ENCODE results near the gene ZSCAN22. TPM values are rescaled to one million over a fixed set of nuclear protein-coding genes. Genes with fewer than 3 reads are reported as not detected.

The ZSCAN22 gene
- total RNA-seq, 1 experiment from 2014 or later, result not detected

DNA sequence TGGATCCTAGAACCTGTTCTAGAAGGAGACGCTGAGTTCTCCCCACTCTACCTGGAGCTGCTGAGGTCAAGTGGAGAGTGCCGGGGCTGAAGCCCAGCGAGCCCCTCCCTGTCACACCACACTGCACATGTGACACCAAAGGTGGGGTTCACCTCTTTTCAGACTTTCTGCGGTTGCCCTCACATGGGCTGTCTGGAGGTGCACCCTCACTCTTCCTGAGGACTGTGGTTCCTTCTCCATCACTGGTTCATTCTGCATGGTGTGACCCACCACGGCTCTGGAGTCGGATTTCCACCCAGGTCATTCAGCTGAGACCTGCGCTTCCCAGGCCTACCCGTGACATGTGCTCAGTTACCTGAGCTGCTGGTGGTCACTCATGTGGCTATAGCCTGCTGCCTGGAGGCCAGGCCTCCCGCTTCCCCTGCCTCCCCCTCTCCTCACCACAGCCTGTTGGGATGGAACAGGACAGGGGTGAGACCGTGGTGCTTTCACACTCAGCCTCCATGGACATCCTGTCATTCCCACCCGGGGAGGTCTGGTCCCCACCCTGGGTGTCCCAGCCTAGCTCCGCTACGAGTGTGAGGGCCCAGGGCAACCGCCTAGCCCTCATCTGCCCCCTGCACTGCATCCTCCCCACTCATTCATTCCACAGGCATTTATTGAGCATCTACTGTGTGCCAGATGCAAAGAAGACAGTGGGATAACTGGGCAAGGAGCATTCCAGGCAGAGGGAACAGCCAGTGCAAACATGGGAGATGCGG lies 27.1 kb downstream of the ZSCAN22 start:
- Histone ChIP-seq H3F3A (ENCODE audit: insufficient read depth, low read depth) (no peaks in the 10 kb centered on the region), H3K4me2 (no peak overlapping the region), H3K27ac (no peak overlapping the region), H4K20me1 (ENCODE audit: insufficient read depth) (no peaks in the 10 kb centered on the region), H3K36me3 (ENCODE audit: low read depth) (no peaks in the 10 kb centered on the region), H3K79me2 (ENCODE audit: low read depth) (no peaks in the 10 kb centered on the region), H2AFZ (no peak overlapping the region), H3K4me3 (no peak overlapping the region), H3K9me3 (ENCODE audit: insufficient read depth, low read depth) (no peaks in the 10 kb centered on the region), H3K9me2 (ENCODE audit: insufficient read depth) (no peaks in the 10 kb centered on the region), H3K27me3 (ENCODE audit: insufficient read depth, low read depth) (no peaks in the 10 kb centered on the region), H3K4me1 (replicated peaks; ENCODE audit: insufficient read depth) (no peaks in the 10 kb centered on the region)
- intact Hi-C loops (cut with micrococcal nuclease; ENCODE audit: unreplicated experiment), result no loop called here
- no peak for DNase-seq
- TF ChIP-seq CTCF (conservative IDR thresholded peaks at IDR 0.05) (no peak), EZH2 (IDR thresholded peaks at IDR 0.05; ENCODE audit: low read depth) (no peak)
- POLR2A ChIA-PET (ENCODE audit: unreplicated experiment), result no interaction called here
- BruUV-seq (replicated peaks), result no TSS peak
- CTCF ChIA-PET, result no interaction called here

GRCh38 chr19:58354478-58355030 lies 27.8 kb downstream of the ZSCAN22 start:
- H3K36me3 ChIP-seq (ENCODE audit: low read depth), result no peaks in the 10 kb centered on the region
- no peak overlapping the region for H2AFZ ChIP-seq
- POLR2A ChIA-PET (ENCODE audit: unreplicated experiment), result no interaction called here
- BruUV-seq (replicated peaks), result no TSS peak
- H3K27me3 ChIP-seq (ENCODE audit: insufficient read depth, low read depth), result no peaks in the 10 kb centered on the region
- DNase-seq, result no peak
- no peaks in the 10 kb centered on the region for H3K79me2 ChIP-seq (ENCODE audit: low read depth)
- H3K4me1 ChIP-seq (replicated peaks; ENCODE audit: insufficient read depth), result no peaks in the 10 kb centered on the region
- H3K27ac ChIP-seq, result no peak overlapping the region
- H3K9me2 ChIP-seq (ENCODE audit: insufficient read depth), result no peaks in the 10 kb centered on the region
- no peak overlapping the region for H3K4me2 ChIP-seq
- CTCF ChIA-PET, result no interaction called here
- intact Hi-C loops (cut with micrococcal nuclease; ENCODE audit: unreplicated experiment), result no loop called here
- H3K9me3 ChIP-seq (ENCODE audit: insufficient read depth, low read depth), result no peaks in the 10 kb centered on the region
- no peaks in the 10 kb centered on the region for H3F3A ChIP-seq (ENCODE audit: insufficient read depth, low read depth)
- TF ChIP-seq EZH2 (IDR thresholded peaks at IDR 0.05; ENCODE audit: low read depth) (no peak), CTCF (conservative IDR thresholded peaks at IDR 0.05) (no peak)
- no peaks in the 10 kb centered on the region for H4K20me1 ChIP-seq (ENCODE audit: insufficient read depth)
- H3K4me3 ChIP-seq, result no peak overlapping the region

DNA sequence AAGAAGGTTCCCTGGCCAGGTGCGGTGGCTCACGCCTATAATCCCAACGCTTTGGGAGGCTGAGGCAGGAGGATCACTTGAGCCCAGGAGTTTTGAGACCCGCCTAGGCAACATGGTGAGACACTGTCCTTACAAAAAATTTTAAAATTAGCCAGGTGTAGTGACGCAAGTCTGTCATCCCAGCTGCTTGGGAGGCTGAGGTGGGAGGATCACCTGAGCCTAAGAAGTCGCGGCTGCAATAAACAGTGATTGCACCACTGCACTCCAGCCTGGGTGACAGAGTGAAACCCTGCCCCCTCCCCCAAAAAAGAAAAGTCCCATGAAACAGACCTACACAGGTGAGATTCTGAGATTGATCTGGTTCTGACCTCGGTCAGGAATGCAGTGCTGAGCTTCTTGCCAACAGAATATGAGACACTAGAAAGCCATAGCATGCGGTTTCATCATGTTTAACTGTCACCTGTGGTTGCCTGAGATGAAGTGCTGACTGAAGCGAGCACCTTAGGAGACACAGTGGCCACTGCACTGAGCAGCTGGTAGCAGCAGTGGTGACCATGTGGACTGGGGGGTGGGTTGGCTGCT lies 28.5 kb downstream of the ZSCAN22 start:
- Histone ChIP-seq H3F3A (ENCODE audit: insufficient read depth, low read depth) (no peaks in the 10 kb centered on the region), H3K27me3 (ENCODE audit: insufficient read depth, low read depth) (no peaks in the 10 kb centered on the region), H3K79me2 (ENCODE audit: low read depth) (no peaks in the 10 kb centered on the region), H3K36me3 (ENCODE audit: low read depth) (no peaks in the 10 kb centered on the region), H3K9me2 (ENCODE audit: insufficient read depth) (no peaks in the 10 kb centered on the region), H3K4me3 (no peak overlapping the region), H3K4me2 (no peak overlapping the region), H2AFZ (no peak overlapping the region), H3K27ac (no peak overlapping the region), H3K9me3 (ENCODE audit: insufficient read depth, low read depth) (no peaks in the 10 kb centered on the region), H4K20me1 (ENCODE audit: insufficient read depth) (no peaks in the 10 kb centered on the region), H3K4me1 (replicated peaks; ENCODE audit: insufficient read depth) (no peaks in the 10 kb centered on the region)
- intact Hi-C loops (cut with micrococcal nuclease; ENCODE audit: unreplicated experiment), result no loop called here
- ChIA-PET CTCF (no interaction called here), POLR2A (ENCODE audit: unreplicated experiment) (interaction anchor here (0.7 kb wide), 1 partner anchor 8 kb away, joined by 3 read pairs; no protein-coding TSS in a partner anchor)
- no TSS peak for BruUV-seq (replicated peaks)
- DNase-seq, result no peak
- TF ChIP-seq CTCF (conservative IDR thresholded peaks at IDR 0.05) (no peak), EZH2 (IDR thresholded peaks at IDR 0.05; ENCODE audit: low read depth) (no peak)

All from PC-9 (cell line).